GM13977 (cell line): Measurements from ENCODE around the gene FAT1.
"Not testable (repeated sequence)": the region's sequence is repeated elsewhere in the genome, so short reads cannot be mapped to it uniquely, and the experiment has no call there.

Experiments
- DNase-seq: peaks from one replicate; pipeline ENCODE4 v3.0.0; 2012; ENCODE audit warnings: low spot score
- in situ Hi-C: fragments of 300-500 bp; cut with MboI; formaldehyde crosslinking; loops from one replicate; pipeline ENCODE4 v1.12.0; 2022; ENCODE audit warnings: low sequenced_read_pairs, low pct_unique_long_range_greater_than_20kb, mixed read lengths, inconsistent platforms; ENCODE audit not compliant: unreplicated experiment
- TF ChIP-seq, protein P1 (sequence below): IDR thresholded peaks from 2 replicates; pipeline ENCODE4 v1.5.1; 2012; ENCODE audit warnings: mild to moderate bottlenecking, control low read depth; ENCODE audit not compliant: insufficient read depth; ENCODE audit errors: extremely low read depth, missing control alignments

FAT1 gene

DNA sequence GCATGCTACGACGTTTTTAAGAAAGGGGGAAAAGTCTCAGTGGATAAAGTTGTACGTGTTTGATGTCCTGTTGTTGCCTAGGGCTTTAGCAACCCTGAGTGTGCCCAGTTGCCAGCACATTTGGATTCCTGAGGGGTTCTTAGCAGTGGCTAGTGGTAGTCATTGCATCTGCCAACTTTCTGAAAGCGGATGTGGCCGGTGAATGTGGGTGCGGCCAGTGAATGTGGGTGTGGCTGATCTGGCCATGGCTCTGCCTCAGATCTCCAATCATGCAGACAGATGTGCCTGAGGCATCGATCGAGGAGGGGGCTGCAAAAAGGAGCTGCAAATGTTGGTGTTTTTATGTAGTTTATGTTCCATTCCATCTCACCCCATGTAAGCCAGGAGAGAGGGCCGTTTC is 41.5 kb upstream of the FAT1 start:
- TF ChIP-seq, protein P1, sequence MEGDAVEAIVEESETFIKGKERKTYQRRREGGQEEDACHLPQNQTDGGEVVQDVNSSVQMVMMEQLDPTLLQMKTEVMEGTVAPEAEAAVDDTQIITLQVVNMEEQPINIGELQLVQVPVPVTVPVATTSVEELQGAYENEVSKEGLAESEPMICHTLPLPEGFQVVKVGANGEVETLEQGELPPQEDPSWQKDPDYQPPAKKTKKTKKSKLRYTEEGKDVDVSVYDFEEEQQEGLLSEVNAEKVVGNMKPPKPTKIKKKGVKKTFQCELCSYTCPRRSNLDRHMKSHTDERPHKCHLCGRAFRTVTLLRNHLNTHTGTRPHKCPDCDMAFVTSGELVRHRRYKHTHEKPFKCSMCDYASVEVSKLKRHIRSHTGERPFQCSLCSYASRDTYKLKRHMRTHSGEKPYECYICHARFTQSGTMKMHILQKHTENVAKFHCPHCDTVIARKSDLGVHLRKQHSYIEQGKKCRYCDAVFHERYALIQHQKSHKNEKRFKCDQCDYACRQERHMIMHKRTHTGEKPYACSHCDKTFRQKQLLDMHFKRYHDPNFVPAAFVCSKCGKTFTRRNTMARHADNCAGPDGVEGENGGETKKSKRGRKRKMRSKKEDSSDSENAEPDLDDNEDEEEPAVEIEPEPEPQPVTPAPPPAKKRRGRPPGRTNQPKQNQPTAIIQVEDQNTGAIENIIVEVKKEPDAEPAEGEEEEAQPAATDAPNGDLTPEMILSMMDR: no peak
- in situ Hi-C loops: no loop called here
- DNase-seq: no peak

DNA sequence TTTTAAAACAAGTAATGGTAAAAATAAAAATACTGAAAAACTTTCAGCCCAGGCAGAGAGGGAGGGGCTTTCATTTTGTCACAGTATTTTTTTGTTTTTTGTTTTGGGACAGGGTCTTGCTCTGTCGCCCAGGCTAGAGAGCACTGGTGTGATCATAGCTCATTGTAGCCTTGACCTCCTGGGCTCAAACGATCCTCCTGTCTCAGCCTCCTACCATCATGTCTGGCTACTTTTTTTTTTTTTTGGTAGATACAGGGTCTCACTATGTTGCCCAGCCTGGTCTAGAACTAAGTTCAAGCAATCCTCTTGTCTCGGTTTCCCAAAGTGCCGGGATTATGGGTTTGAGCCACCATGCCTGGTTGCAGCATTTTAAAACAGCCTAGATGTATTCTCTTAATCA is 40.8 kb upstream of the FAT1 start:
- no peak for DNase-seq
- TF ChIP-seq, protein P1: no peak
- in situ Hi-C loops: no loop called here

DNA sequence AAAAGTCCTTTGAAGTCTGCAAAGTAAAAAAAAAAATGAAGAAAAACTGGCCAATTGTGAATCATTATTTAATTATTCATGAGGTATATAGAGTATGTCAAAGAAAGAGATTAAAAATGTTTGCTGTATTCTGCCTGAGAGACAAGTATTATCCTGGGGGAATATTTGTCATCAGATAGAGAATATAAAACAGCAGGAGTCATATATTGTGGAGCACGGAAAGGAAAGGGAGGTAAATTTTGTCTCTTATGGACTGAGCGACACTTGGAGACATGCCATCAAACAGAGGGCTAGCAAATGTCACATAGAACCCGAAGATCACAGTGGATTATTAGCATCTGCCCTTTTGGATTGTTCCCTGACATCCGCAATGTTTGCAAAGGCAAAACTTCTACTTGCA is 39.2 kb upstream of the FAT1 start:
- TF ChIP-seq, protein P1: no peak
- in situ Hi-C loops: no loop called here
- DNase-seq: no peak

DNA sequence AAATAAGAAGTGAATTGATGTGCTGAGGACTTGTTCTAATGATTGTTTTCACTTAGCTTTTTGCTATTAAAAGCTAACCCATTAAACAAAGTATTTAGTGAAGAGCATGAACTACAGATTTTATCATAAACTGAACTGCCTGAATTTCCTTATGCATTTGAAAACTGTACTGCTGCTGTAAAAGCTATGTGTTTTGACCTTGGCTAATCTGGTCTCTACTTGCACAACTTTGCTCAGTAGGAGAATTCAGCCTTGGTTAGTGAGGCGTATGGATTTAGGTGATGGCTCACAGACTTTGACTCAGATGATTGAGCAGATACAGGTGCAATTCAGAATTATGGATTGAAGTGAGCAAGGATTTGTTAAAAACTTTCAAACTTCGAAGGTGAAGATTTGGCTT is 38.7 kb upstream of the FAT1 start:
- TF ChIP-seq, protein P1: no peak
- DNase-seq: no peak
- in situ Hi-C loops: no loop called here

DNA sequence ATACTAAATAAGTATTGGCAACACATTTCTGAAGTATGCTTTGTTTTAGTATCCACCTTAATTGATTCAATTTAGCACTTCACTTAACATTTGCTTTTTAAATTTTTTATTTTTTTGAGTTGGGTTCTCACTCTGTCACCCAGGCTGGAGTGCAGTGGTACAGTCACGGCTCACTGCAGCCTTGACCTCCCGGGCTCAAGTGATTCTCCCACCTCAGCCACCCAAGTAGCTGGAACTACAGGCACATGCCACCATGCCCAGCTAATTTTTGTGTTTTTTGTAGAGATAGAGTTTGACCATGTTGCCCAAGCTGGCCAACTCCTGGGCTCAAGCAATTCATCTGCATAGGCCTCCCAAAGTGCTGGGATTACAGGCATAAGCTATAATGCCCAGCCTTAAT is 38.3 kb upstream of the FAT1 start:
- DNase-seq, in situ Hi-C loops: not testable (repeated sequence)

DNA sequence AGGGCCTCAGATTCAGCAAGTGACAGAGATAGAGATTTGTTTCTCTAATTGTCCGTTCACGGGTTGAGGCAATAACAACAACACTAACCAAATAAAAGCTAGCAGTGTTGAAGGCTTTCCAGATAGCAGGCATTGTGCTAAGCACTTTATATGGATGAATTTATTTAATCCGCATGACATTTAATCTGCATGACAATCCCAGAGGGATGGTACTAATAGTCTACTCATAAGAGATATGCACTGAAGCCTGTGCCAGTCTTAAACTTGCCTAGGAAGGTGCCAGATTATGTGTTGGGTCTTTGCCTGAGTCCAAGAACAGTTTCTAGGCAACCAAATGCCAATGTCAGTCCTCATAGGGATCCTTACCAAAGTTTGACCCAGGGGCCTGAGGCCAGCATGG is 37.7 kb upstream of the FAT1 start:
- DNase-seq: no peak
- TF ChIP-seq, protein P1: no peak
- in situ Hi-C loops: no loop called here

DNA sequence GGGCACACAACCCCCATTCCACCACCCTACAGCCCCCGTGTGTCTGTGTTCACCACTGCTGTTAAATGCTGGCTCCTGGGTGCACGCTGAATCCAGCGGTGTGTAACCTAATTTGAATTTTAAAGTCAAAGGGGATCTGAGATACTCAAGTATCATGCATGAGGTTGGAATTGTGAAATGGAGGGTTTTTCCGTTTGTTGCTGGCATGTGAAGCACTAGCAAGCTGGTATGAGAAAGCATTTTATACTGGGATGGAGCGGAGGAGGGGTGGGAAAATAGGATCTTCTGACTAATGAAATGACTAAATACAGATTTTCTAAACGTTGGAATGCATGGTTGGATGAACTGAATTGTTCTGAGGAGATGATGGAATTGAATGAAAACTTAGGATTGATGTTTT is 36.9 kb upstream of the FAT1 start:
- TF ChIP-seq, protein P1: no peak
- in situ Hi-C loops: no loop called here
- no peak for DNase-seq

DNA sequence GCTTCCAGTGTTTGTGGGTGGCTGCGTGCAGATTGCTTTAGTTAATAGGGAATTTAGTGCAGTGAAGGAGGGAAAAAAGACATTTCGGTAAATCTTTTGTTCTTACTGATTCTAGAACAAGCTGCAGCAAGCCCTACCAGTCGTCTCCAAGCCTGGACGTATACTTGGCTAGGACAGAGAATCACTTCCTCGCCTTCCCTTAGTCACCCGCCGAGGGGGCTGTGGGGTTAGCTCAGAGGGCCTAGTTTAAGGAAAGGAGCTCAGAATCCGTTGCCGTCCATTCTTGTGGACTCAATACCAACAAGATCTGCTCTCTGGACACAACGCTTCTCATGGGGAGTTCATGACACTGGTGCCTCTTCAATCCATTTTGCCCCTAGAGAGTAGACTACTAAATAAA is 36.3 kb upstream of the FAT1 start:
- TF ChIP-seq, protein P1: no peak
- in situ Hi-C loops: no loop called here
- no peak for DNase-seq
